ENCODE results near the gene PFDN6. TPM values are rescaled to one million over a fixed set of nuclear protein-coding genes. Genes with fewer than 3 reads are reported as not detected.
A peak's percentile ranks its signal among the peaks of the same experiment; 100 is the strongest.

PFDN6 gene
- total RNA-seq, 6 experiments from 2014 or later: 52.1 to 73.7 (median 69.7) TPM

DNA sequence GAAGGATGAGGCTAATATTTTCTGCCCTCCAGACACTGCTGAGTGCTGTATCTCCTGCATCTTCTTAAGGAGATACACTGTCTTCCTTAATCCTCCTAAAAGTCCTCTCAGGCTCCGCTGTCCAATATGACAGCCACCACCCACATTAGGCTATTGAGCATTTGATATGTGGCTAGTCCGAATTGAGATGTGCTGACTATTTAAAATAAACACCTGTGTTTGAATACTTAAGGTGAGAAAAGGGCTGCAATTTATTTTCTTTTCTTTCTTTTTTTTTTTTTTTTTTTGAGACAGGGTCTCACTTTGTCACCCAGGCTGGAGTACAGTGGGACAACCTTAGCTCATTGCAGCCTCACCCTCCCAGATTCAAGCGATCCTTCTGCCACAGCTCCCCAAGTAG, 12.5 kb downstream of the PFDN6 start:
- peaks cover 27% of the 10 kb centered on the region for H3K4me1 Mint-ChIP-seq (ENCODE audit: low read depth)
- H3K36me3 Mint-ChIP-seq (ENCODE audit: low read depth): 0 out of 2 replicates have a peak, but pooled peaks cover 9% of the 10 kb centered on the region
- DNase-seq: no peak
- peaks cover 4% of the 10 kb centered on the region for H3K9me3 Mint-ChIP-seq
- H3K27ac Mint-ChIP-seq: no peak overlapping the region; the same call in 1 of the 2 replicates
- no peak overlapping the region for H3K4me3 Mint-ChIP-seq
- TF ChIP-seq CTCF (IDR thresholded peaks at IDR 0.05): no peak
- peaks cover 17% of the 10 kb centered on the region for H3K27me3 Mint-ChIP-seq (ENCODE audit: insufficient read depth)

GRCh38 chr6:33304216-33304615, 14.8 kb downstream of the PFDN6 start:
- DNase-seq: no peak
- H3K27ac Mint-ChIP-seq: no peak overlapping the region
- peaks cover 22% of the 10 kb centered on the region for H3K4me1 Mint-ChIP-seq (ENCODE audit: low read depth)
- TF ChIP-seq CTCF (IDR thresholded peaks at IDR 0.05): no peak
- peaks cover 14% of the 10 kb centered on the region; the same call in 1 of the 2 replicates for H3K36me3 Mint-ChIP-seq (ENCODE audit: low read depth)
- H3K4me3 Mint-ChIP-seq: no peak overlapping the region
- peaks cover 10% of the 10 kb centered on the region for H3K27me3 Mint-ChIP-seq (ENCODE audit: insufficient read depth)
- no peaks in the 10 kb centered on the region for H3K9me3 Mint-ChIP-seq

- Mint-ChIP-seq H3K4me3 (no peak overlapping the region), H3K9me3 (no peaks in the 10 kb centered on the region), H3K4me1 (ENCODE audit: low read depth) (peaks cover 17% of the 10 kb centered on the region), H3K36me3 (ENCODE audit: low read depth) (peaks cover 9% of the 10 kb centered on the region; the same call in 1 of the 2 replicates), H3K27me3 (ENCODE audit: insufficient read depth) (peaks cover 2% of the 10 kb centered on the region), H3K27ac (peak overlapping the region; percentile 11; the same call in 1 of the 2 replicates)
- TF ChIP-seq CTCF (IDR thresholded peaks at IDR 0.05): no peak
- DNase-seq: no peak
These were observed 15.7 kb downstream of the PFDN6 start for GRCh38 chr6:33305052-33305451.

DNA sequence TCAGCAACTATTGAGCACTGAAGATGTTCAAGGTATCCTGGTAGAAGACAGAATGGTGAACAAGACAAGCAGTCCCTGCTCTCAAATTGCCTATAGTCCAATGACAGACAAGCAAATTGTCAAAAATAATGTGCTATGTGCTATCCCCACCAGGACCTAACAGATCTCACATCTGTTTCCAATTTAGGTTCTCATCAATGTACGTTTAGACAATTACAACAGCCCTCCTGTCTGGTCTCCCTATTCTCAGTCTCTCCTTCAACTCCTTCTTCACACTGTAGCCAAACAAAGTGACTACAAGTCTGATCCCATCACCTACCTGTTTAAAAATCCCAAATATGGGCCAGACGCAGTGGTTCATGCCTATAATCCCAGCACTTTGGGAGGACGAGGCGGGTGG, 17.0 kb downstream of the PFDN6 start:
- Mint-ChIP-seq H3K4me1 (ENCODE audit: low read depth) (peaks cover 12% of the 10 kb centered on the region; the same call in 1 of the 2 replicates), H3K9me3 (no peaks in the 10 kb centered on the region), H3K27me3 (ENCODE audit: insufficient read depth) (no peaks in the 10 kb centered on the region; the same call in 1 of the 2 replicates), H3K4me3 (no peak overlapping the region), H3K36me3 (ENCODE audit: low read depth) (peaks cover 5% of the 10 kb centered on the region; the same call in 1 of the 2 replicates), H3K27ac (no peak overlapping the region; the same call in 1 of the 2 replicates)
- DNase-seq: no peak
- no peak for TF ChIP-seq CTCF (IDR thresholded peaks at IDR 0.05)

- peaks cover 17% of the 10 kb centered on the region; the same call in 1 of the 2 replicates for H3K36me3 Mint-ChIP-seq (ENCODE audit: low read depth)
- H3K27me3 Mint-ChIP-seq (ENCODE audit: insufficient read depth): peaks cover 5% of the 10 kb centered on the region
- peak overlapping the region; percentile 98 for H3K27ac Mint-ChIP-seq
- TF ChIP-seq CTCF (IDR thresholded peaks at IDR 0.05): no peak
- H3K9me3 Mint-ChIP-seq: no peaks in the 10 kb centered on the region
- peak; percentile 55 for DNase-seq
- H3K4me1 Mint-ChIP-seq (ENCODE audit: low read depth): peaks cover 39% of the 10 kb centered on the region
- peak overlapping the region; percentile 98 for H3K4me3 Mint-ChIP-seq
These were observed 23.1 kb downstream of the PFDN6 start for GRCh38 chr6:33312361-33313104.

Data from HFFc6 (cell line).